CD4-positive, CD25-positive, alpha-beta regulatory T cell (primary cell): Measurements from ENCODE around the gene HPX. TPM values are rescaled to one million over a fixed set of nuclear protein-coding genes. Genes with fewer than 3 reads are reported as not detected.

Experiments used
- ATAC-seq, 2 donors: fragments of 150-1000 bp; cut with Tn5 transposase; one replicate each; pipeline ENCODE4 v1.10.0; 2021; ENCODE audit warnings: low read depth in 2 of 2, moderate number of reproducible peaks in 2 of 2, moderate library complexity in 1 of 2
- DNase-seq, 3 donors: peaks; one replicate each; pipeline versions ENCODE4 v3.0.0 to v3.0.0-alpha.2; 2012 to 2022; ENCODE audit warnings: mixed read lengths in 1 of 3
- H3K27ac ChIP-seq: one replicate; pipeline ENCODE4 v1.7.0; 2013; ENCODE audit warnings: mild to moderate bottlenecking, low read length; ENCODE audit not compliant: insufficient read depth, poor library complexity, severe bottlenecking
- H3K27me3 ChIP-seq: one replicate; pipeline ENCODE4 v1.7.0; 2013; ENCODE audit warnings: low read length; ENCODE audit not compliant: control insufficient read depth, insufficient read depth
- H3K36me3 ChIP-seq: one replicate; pipeline ENCODE4 v1.7.0; 2013; ENCODE audit warnings: mild to moderate bottlenecking, low read length, moderate library complexity; ENCODE audit not compliant: control insufficient read depth, insufficient read depth
- H3K4me1 ChIP-seq: 2 replicates; pipeline ENCODE4 v1.7.0; 2013; ENCODE audit warnings: mild to moderate bottlenecking, low read length; ENCODE audit not compliant: insufficient read depth, control insufficient read depth, poor library complexity, severe bottlenecking
- H3K4me3 ChIP-seq: one replicate; pipeline ENCODE4 v1.7.0; 2013; ENCODE audit warnings: low read depth, mild to moderate bottlenecking, low read length, moderate library complexity
- H3K9me3 ChIP-seq, 2 experiments: 1 replicate in 1 of 2; 2 replicates in 1 of 2; pipeline ENCODE4 v1.7.0; 2013; ENCODE audit warnings: low read length in 2 of 2, mild to moderate bottlenecking in 1 of 2, moderate library complexity in 1 of 2; ENCODE audit not compliant: control insufficient read depth in 2 of 2
- H3K27ac Mint-ChIP-seq, 3 donors: one replicate each; pipeline ENCODE4 v1.8.0; 2020 to 2022; ENCODE audit warnings: mild to moderate bottlenecking in 3 of 3, mixed read lengths in 3 of 3, moderate library complexity in 2 of 3
- H3K27me3 Mint-ChIP-seq: one replicate; pipeline ENCODE4 v1.8.0; 2022; ENCODE audit warnings: mild to moderate bottlenecking, mixed read lengths
- H3K36me3 Mint-ChIP-seq: one replicate; pipeline ENCODE4 v1.8.0; 2020; ENCODE audit warnings: mixed read lengths
- H3K4me1 Mint-ChIP-seq, 4 donors: one replicate each; pipeline ENCODE4 v1.8.0; 2020 to 2022; ENCODE audit warnings: mixed read lengths in 4 of 4, mild to moderate bottlenecking in 1 of 4
- H3K4me3 Mint-ChIP-seq, 4 donors: one replicate each; pipeline ENCODE4 v1.8.0; 2020 to 2022; ENCODE audit warnings: mild to moderate bottlenecking in 4 of 4, mixed read lengths in 4 of 4, moderate library complexity in 3 of 4
- H3K9me3 Mint-ChIP-seq, 7 donors: one replicate each; pipeline ENCODE4 v1.8.0; 2020 to 2022; ENCODE audit warnings: mixed read lengths in 7 of 7, mild to moderate bottlenecking in 3 of 7, moderate library complexity in 2 of 7
- polyA plus RNA-seq, 4 donors: library from polyadenylated mRNA; unstranded; fragments of 300-500 nt; fragmentation: Illumina TruSeq; gene quantifications; one replicate each; pipeline ENCODE4 v1.2.3, GENCODE V29; 2021
- total RNA-seq: library from RNA; stranded (reverse); gene quantifications from one replicate; pipeline ENCODE4 v1.2.3, GENCODE V29; 2022

HPX gene
- total and polyA plus RNA-seq, 5 donors from 2014 or later: 1.5 TPM; not detected in 4

DNA sequence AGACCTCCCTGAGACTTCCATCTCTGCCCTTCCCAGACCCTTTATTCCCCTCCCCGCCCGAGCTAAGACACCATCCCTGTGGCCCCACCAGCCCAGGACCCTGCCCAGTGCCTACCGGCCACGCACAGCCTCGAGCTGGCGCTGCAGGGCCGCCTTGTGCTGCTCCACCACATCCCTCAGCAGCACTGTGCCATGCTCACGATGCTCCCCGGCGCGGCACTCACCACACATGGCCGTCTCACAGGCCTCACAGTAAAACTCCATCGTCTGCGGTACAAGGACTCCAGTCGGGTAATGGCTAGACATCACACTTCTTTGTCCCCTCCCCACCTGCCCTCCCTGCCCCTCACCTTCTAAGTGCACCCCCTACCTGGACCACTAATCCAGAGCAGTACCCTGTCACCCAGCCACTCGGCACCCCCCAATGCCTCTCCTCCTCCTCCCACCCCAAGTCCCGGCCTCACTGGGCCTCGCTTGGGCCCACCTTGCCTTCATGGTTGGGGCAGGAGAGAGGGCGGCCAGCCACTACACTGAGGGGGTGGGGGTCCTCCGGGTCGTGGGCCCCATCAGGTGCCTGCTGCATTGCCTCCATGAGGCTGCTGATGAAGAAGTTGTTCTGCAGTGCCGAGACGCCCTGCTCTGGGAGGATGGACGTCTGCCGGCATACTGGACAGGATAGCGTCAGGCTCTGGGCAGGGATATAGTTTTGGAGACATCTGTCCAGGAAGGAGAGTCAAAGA, 17.0 kb upstream of the HPX start:
- Mint-ChIP-seq H3K4me1 (no peaks in the 10 kb centered on the region), H3K27me3 (no peaks in the 10 kb centered on the region), H3K4me3 (no peak overlapping the region), H3K36me3 (peaks cover 36% of the 10 kb centered on the region), H3K9me3 (no peaks in the 10 kb centered on the region), H3K27ac (no peak overlapping the region)
- H3K4me1 ChIP-seq: no peaks in the 10 kb centered on the region
- no peaks in the 10 kb centered on the region for H3K9me3 ChIP-seq
- H3K4me3 ChIP-seq: no peak overlapping the region
- DNase-seq (no peak), ATAC-seq (no peak)
- H3K27ac ChIP-seq: no peak overlapping the region
- peaks cover 28% of the 10 kb centered on the region for H3K36me3 ChIP-seq
- no peaks in the 10 kb centered on the region for H3K27me3 ChIP-seq

DNA sequence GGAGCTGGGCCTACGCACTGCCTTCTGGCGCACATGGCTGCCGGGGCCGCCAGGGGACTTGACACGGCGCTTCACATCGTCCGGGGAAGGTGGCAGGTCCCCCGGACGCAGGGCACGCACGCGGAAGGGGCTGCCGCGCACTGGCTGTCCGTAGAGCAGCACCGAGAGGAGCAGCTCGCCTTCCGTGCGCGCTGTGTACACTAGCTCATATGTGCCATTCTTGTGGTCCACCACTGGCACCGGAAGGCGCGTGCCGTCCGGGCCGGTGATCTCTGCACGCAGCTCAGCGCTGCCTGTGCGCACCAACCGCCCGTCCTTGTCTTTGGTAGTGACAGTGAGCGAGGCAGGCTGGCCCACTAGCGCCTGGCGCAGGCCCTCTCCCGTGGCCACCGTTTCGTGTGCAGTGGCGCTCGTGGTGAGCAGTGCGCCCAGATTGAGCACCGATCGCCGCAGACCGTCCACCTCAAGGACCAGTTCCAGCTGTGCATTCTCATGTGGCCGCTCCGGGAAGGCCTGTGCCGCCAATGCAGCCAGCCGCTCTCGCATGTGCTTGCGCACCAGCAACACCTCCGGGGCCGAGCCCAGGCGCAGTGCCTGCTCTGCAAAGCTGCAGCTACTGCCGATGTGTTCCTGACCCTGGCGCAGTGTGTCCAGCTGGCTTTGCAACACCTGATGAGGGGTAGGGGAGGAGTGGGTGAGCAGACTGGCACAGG, 15.7 kb upstream of the HPX start:
- peaks cover 28% of the 10 kb centered on the region for H3K36me3 ChIP-seq
- no peak for ATAC-seq
- H3K9me3 Mint-ChIP-seq: no peaks in the 10 kb centered on the region

DNA sequence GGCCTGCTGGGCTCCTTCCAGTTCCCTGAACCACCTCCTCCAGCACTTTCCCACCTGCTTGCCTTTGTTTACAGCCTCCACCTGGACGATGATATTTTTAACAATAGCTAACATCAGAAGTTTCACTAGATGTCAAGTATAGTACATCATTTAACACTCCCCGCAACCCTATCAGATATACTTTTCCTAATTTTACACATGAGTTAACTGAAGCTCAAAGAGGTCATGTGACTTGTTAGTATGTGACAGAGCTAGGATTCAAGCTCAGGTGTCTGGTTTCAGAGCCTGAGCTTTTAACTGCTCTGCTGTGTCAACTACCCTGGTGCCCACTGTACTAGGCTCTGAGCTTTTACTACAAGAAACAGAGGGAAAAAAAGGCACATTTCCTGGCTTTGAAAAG, 14.3 kb upstream of the HPX start:
- H3K36me3 ChIP-seq: peaks cover 37% of the 10 kb centered on the region
- H3K4me3 Mint-ChIP-seq: no peak overlapping the region
- H3K36me3 Mint-ChIP-seq: peaks cover 30% of the 10 kb centered on the region

More for the DNA sequence above, 15.7 kb upstream of the HPX start:
- Mint-ChIP-seq H3K4me1 (no peaks in the 10 kb centered on the region), H3K36me3 (peaks cover 34% of the 10 kb centered on the region), H3K27ac (no peak overlapping the region), H3K27me3 (no peaks in the 10 kb centered on the region), H3K4me3 (no peak overlapping the region)
- Histone ChIP-seq H3K9me3 (no peaks in the 10 kb centered on the region), H3K27ac (no peak overlapping the region), H3K27me3 (no peaks in the 10 kb centered on the region), H3K4me1 (no peaks in the 10 kb centered on the region), H3K4me3 (no peak overlapping the region)
- no peak for DNase-seq

GRCh38 chr11:6453152-6453551, 12.4 kb upstream of the HPX start:
- no peak for ATAC-seq
- peak overlapping the region in 1 of 4 donors; percentile 32 for H3K4me3 Mint-ChIP-seq

More for the DNA sequence above, 14.3 kb upstream of the HPX start:
- no peak for DNase-seq
- Mint-ChIP-seq H3K9me3 (no peaks in the 10 kb centered on the region), H3K27me3 (no peaks in the 10 kb centered on the region), H3K4me1 (no peaks in the 10 kb centered on the region), H3K27ac (no peak overlapping the region)
- H3K4me3 ChIP-seq: no peak overlapping the region
- H3K4me1 ChIP-seq: no peaks in the 10 kb centered on the region
- no peak overlapping the region for H3K27ac ChIP-seq
- H3K27me3 ChIP-seq: no peaks in the 10 kb centered on the region
- ATAC-seq: no peak
- no peaks in the 10 kb centered on the region for H3K9me3 ChIP-seq

GRCh38 chr11:6452219-6452618, 11.4 kb upstream of the HPX start:
- H3K9me3 Mint-ChIP-seq: no peaks in the 10 kb centered on the region
- DNase-seq (no peak), ATAC-seq (no peak)
- Histone ChIP-seq H3K27ac (no peak overlapping the region), H3K9me3 (no peaks in the 10 kb centered on the region), H3K36me3 (peaks cover 44% of the 10 kb centered on the region), H3K4me1 (no peaks in the 10 kb centered on the region), H3K27me3 (no peaks in the 10 kb centered on the region), H3K4me3 (no peak overlapping the region)
- H3K27me3 Mint-ChIP-seq: no peaks in the 10 kb centered on the region
- H3K36me3 Mint-ChIP-seq: peaks cover 23% of the 10 kb centered on the region
- H3K4me1 Mint-ChIP-seq: no peaks in the 10 kb centered on the region
- no peak overlapping the region for H3K4me3 Mint-ChIP-seq
- H3K27ac Mint-ChIP-seq: no peak overlapping the region

More at GRCh38 chr11:6453152-6453551, 12.4 kb upstream of the HPX start:
- Histone ChIP-seq H3K4me3 (no peak overlapping the region), H3K4me1 (no peaks in the 10 kb centered on the region), H3K27ac (no peak overlapping the region), H3K36me3 (peaks cover 45% of the 10 kb centered on the region), H3K9me3 (no peaks in the 10 kb centered on the region), H3K27me3 (no peaks in the 10 kb centered on the region)
- Mint-ChIP-seq H3K9me3 (no peaks in the 10 kb centered on the region), H3K36me3 (peaks cover 24% of the 10 kb centered on the region), H3K27ac (no peak overlapping the region), H3K4me1 (no peaks in the 10 kb centered on the region), H3K27me3 (no peaks in the 10 kb centered on the region)
- no peak for DNase-seq

DNA sequence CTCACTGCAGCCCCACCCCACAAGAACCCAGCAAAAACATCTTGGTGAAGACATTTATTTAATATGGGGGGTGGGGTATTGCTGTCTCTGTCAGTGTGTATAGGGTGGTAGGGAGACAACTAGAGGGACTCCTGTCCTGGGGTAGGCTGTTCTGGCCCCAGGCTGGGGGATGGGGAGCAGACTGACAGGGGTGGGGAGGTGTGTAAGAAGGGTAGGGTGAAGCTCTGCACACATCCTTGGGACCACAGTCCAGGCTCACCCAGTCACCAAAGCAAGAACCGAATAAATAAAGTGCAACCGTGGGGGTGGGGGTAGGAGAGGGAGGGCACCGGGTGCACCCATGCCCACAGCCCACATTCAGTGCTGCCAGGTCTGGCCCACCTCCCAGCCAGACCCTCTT, 7.8 kb upstream of the HPX start:
- peaks cover 8% of the 10 kb centered on the region for H3K36me3 Mint-ChIP-seq
- H3K27ac ChIP-seq: no peak overlapping the region
- H3K9me3 Mint-ChIP-seq: no peaks in the 10 kb centered on the region
- no peak for ATAC-seq
- no peaks in the 10 kb centered on the region for H3K27me3 ChIP-seq
- no peaks in the 10 kb centered on the region for H3K9me3 ChIP-seq
- H3K27ac Mint-ChIP-seq: peak overlapping the region in 1 of 3 donors; percentile 64
- no peak overlapping the region for H3K4me3 Mint-ChIP-seq
- H3K4me1 ChIP-seq: no peaks in the 10 kb centered on the region
- DNase-seq: no peak
- H3K4me3 ChIP-seq: no peak overlapping the region
- H3K36me3 ChIP-seq: peaks cover 18% of the 10 kb centered on the region
- no peaks in the 10 kb centered on the region for H3K4me1 Mint-ChIP-seq
- no peaks in the 10 kb centered on the region for H3K27me3 Mint-ChIP-seq

DNA sequence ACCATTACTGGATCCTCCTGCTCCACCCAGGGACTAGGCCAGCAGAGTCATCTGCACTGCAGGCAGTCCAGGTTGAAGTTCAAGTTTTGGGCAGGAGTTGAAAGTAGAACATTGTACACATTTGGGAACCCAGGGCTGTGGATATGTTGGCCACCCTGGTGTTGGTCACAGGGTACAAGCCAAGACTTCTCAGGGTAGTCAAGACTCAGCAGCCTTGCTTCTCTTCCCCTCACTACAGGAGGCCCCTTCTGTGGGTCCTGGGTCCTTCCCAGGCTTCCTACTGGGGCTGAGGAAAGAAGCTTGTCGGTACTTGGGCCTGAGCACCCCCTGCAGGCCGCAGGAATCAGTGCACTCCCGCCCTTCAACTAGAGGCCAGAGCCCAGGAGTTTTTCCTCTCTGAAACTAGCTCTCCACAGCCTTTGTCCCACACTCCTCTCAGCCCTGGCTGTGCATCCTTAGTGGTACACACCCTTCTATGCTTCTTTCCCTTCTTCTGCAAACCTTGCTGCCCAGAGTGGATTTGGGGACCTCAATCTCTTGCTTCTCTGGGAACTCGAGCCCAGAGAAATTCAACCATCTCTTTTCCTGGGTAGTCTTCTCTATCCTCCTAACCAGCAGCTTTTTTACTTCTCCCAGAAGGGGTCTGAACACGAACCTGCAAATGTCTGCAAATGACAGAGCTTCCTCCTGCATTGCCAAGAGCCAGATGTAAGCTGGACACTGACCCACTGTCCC, 2.6 kb upstream of the HPX start:
- Mint-ChIP-seq H3K4me1 (no peaks in the 10 kb centered on the region), H3K36me3 (no peaks in the 10 kb centered on the region), H3K27me3 (no peaks in the 10 kb centered on the region), H3K27ac (no peak overlapping the region), H3K9me3 (no peaks in the 10 kb centered on the region), H3K4me3 (no peak overlapping the region)
- DNase-seq (peak; percentile 37 to 67 (median 62)), ATAC-seq (peak; percentile 71 to 76)
- Histone ChIP-seq H3K4me1 (peaks cover 10% of the 10 kb centered on the region), H3K9me3 (no peaks in the 10 kb centered on the region), H3K27ac (no peak overlapping the region), H3K4me3 (no peak overlapping the region), H3K27me3 (no peaks in the 10 kb centered on the region), H3K36me3 (no peaks in the 10 kb centered on the region)
